HepG2 (cell line): ENCODE measurements around the gene ONECUT3. TPM values are rescaled to one million over a fixed set of nuclear protein-coding genes. Genes with fewer than 3 reads are reported as not detected.

ENCODE experiments used
- ATAC-seq: fragments of 200-7000 bp; cut with Tn5 transposase; 3 replicates; pipeline ENCODE4 v1.9.1; 2020; ENCODE audit warnings: mild to moderate bottlenecking, moderate library complexity
- BruUV-seq: library from RNA; stranded (reverse); fragments of 400-500 nt; replicated peaks from 2 replicates; lab custom pipeline; 2021; lab: Mats Ljungman, UMichigan
- CTCF ChIA-PET: fragments of 300-600 bp; formaldehyde crosslinking; extraction: SDS; loops from one replicate; lab custom pipeline; 2021; ENCODE audit warnings: low total read pairs, inconsistent platforms, low intra/inter-chr PET ratio; lab: Yijun Ruan, JAX
- POLR2A ChIA-PET: fragments of 350-600 bp; sonication (Branson Sonifier 250); formaldehyde crosslinking; loops from one replicate; lab custom pipeline; 2020; ENCODE audit warnings: antibody characterized with exemption, inconsistent platforms; lab: Yijun Ruan, JAX
- DNase-seq: peaks from one replicate; pipeline ENCODE4 v3.0.0-alpha.2; 2015; ENCODE audit warnings: low spot score
- FAIRE-seq: peaks from 3 replicates; lab custom pipeline; 2011; peaks lifted over from hg19 to GRCh38; lab: Jason Lieb, UNC
- H2AFZ ChIP-seq: one replicate; pipeline ENCODE4 v1.6.1; 2011; ENCODE audit warnings: low read length, inconsistent platforms
- H3K27ac ChIP-seq: fragments of 300-600 bp; 3 replicates; pipeline ENCODE4 v1.8.0; 2011; ENCODE audit warnings: mixed run types, mild to moderate bottlenecking, mixed read lengths, low read length, inconsistent platforms; ENCODE audit not compliant: insufficient read depth; ENCODE audit errors: extremely low read length
- H3K27me3 ChIP-seq, 2 experiments: fragments of 200-600 bp in 1 of 2; 2 replicates in 1 of 2; 3 replicates in 1 of 2; pipeline versions ENCODE4 v1.6.0 to v1.8.0; 2011; ENCODE audit warnings: low read length in 2 of 2, mild to moderate bottlenecking in 2 of 2, moderate library complexity in 2 of 2, inconsistent platforms in 1 of 2; ENCODE audit not compliant: insufficient read depth in 2 of 2, control insufficient read depth in 1 of 2
- H3K36me3 ChIP-seq, 2 experiments: fragments of 200-600 bp in 1 of 2; replicated peaks in 1 of 2; 2 replicates in 1 of 2; 3 replicates in 1 of 2; pipeline versions ENCODE4 v1.5.1 to v1.8.0; 2011; ENCODE audit warnings: low read length in 2 of 2, inconsistent platforms in 1 of 2; ENCODE audit not compliant: insufficient read depth in 2 of 2, control insufficient read depth in 1 of 2
- H3K4me1 ChIP-seq: 2 replicates; pipeline ENCODE4 v1.5.1; 2012; ENCODE audit warnings: low read length, inconsistent platforms; ENCODE audit not compliant: insufficient read depth
- H3K4me2 ChIP-seq: 2 replicates; pipeline ENCODE4 v1.6.0; 2011; ENCODE audit warnings: low read depth, low read length, inconsistent platforms
- H3K4me3 ChIP-seq, 3 experiments: fragments of 200-600 bp in 1 of 3; sonication (generic), shearing (Covaris generic) in 1 of 3; replicated peaks in 1 of 3; 2 replicates each; pipeline ENCODE4 v1.5.1; 2011 to 2016; ENCODE audit warnings: low read length in 3 of 3, inconsistent platforms in 2 of 3, low read depth in 2 of 3, mild to moderate bottlenecking in 2 of 3, control low read depth in 1 of 3, mixed read lengths in 1 of 3; ENCODE audit not compliant: insufficient read depth in 1 of 3
- H3K79me2 ChIP-seq: one replicate; pipeline ENCODE4 v1.6.1; 2011; ENCODE audit warnings: low read length, inconsistent platforms; ENCODE audit not compliant: insufficient read depth
- H3K9ac ChIP-seq: 2 replicates; pipeline ENCODE4 v1.6.0; 2011; ENCODE audit warnings: mild to moderate bottlenecking, low read depth, low read length, inconsistent platforms; ENCODE audit not compliant: insufficient read depth
- H3K9me3 ChIP-seq: 2 replicates; pipeline ENCODE4 v1.5.1; 2012; ENCODE audit warnings: mild to moderate bottlenecking, low read length
- H4K20me1 ChIP-seq: 2 replicates; pipeline ENCODE4 v1.6.0; 2011; ENCODE audit warnings: inconsistent platforms, mild to moderate bottlenecking, low read length, moderate library complexity; ENCODE audit not compliant: insufficient read depth
- EZH2 ChIP-seq: conservative IDR thresholded peaks from 2 replicates; pipeline ENCODE4 v1.6.1; 2012; ENCODE audit warnings: mild to moderate bottlenecking, low read depth, low read length, moderate library complexity
- ZNF562 ChIP-seq: sonication (generic); formaldehyde crosslinking; IDR thresholded peaks from 2 replicates; pipeline ENCODE4 v1.8.0; 2022; ENCODE audit warnings: missing genetic modification reagents, borderline replicate concordance
- ZNF768 ChIP-seq: sonication (generic); formaldehyde crosslinking; IDR thresholded peaks from 2 replicates; pipeline ENCODE4 v1.4.0; 2020; ENCODE audit warnings: missing genetic modification reagents
- ZNF782 ChIP-seq: sonication (generic); formaldehyde crosslinking; IDR thresholded peaks from 2 replicates; pipeline ENCODE4 v1.4.0; 2020; ENCODE audit warnings: missing genetic modification reagents, mild to moderate bottlenecking, borderline replicate concordance
- WGBS: methylation state at CpG from one replicate; pipeline ENCODE4 v1.1.6; 2017; ENCODE audit warnings: low lambda C conversion rate; 5-methylcytosine and 5-hydroxymethylcytosine counted together
- in situ Hi-C: cut with HindIII; loops from 2 replicates; pipeline ENCODE4 v1.10.0; 2017; ENCODE audit warnings: low pct_unique_long_range_greater_than_20kb; ENCODE audit not compliant: extremely low pct_ligation_motif_present
- intact Hi-C: fragments of 100-400 bp; cut with micrococcal nuclease; formaldehyde crosslinking; loops from one replicate; pipeline ENCODE4 v1.10.0; 2022; ENCODE audit not compliant: unreplicated experiment
- polyA plus RNA-seq, 8 experiments: library from polyadenylated mRNA; depleted of rRNA in 3 of 8; stranded (reverse) in 7 of 8; unstranded in 1 of 8; fragments of >200 nt; fragmentation: Illumina TruSeq in 4 of 8; extraction: Trizol in 4 of 8; gene quantifications; 2 replicates each; pipeline versions ENCODE4 v1.2.1 to v1.2.3, GENCODE V29; 2011 to 2016; ENCODE audit warnings: low read depth in 4 of 8, missing spikeins in 1 of 8, mixed read lengths in 1 of 8; ENCODE audit not compliant: insufficient read depth in 1 of 8
- total RNA-seq, 5 experiments: library from RNA; depleted of rRNA; stranded (reverse); fragments of >200 nt; fragmentation: Illumina TruSeq; extraction: Trizol; gene quantifications; 2 replicates each; pipeline ENCODE4 v1.2.3, GENCODE V29; 2016; ENCODE audit warnings: low read depth in 1 of 5

Gene ONECUT3
- total and polyA plus RNA-seq, 2 of the 13 experiments (the other 11 are each of a cell fraction or from before 2014, with no cell fraction given) = under 0.01 TPM; not detected in 1

GRCh38 chr19:1749373-1750342 lies 3.6 kb upstream of the ONECUT3 start:
- H3K79me2 ChIP-seq = no peaks in the 10 kb centered on the region
- no peak overlapping the region for H2AFZ ChIP-seq
- FAIRE-seq = no peak
- no peak overlapping the region for H3K27ac ChIP-seq
- ChIA-PET POLR2A (no interaction called here), CTCF (no interaction called here)
- H3K27me3 ChIP-seq = peaks cover 17 to 73% of the 10 kb centered on the region in 2 experiments
- no peak for DNase-seq
- no peaks in the 10 kb centered on the region for H3K36me3 ChIP-seq
- in situ Hi-C loops = no loop called here
- no peak overlapping the region for H3K4me3 ChIP-seq
- H3K9me3 ChIP-seq = no peaks in the 10 kb centered on the region
- TF ChIP-seq ZNF562 (CRISPR knock-in tag) (no peak), EZH2 (peak; percentile 73)
- ATAC-seq = no peak
- H3K4me1 ChIP-seq = 0 out of 2 replicates have a peak, but pooled peaks cover 12% of the 10 kb centered on the region
- 27% methylated on average over 35 of the region's 99 CpGs for WGBS
- no TSS peak for BruUV-seq
- H3K9ac ChIP-seq = no peak overlapping the region
- no peak overlapping the region for H3K4me2 ChIP-seq
- intact Hi-C loops = no loop called here
- no peaks in the 10 kb centered on the region; the same call in 1 of the 2 replicates for H4K20me1 ChIP-seq

GRCh38 chr19:1750343-1751021 lies 2.8 kb upstream of the ONECUT3 start:
- ATAC-seq (no peak), FAIRE-seq (no peak), DNase-seq (no peak)
- H3K79me2 ChIP-seq = no peaks in the 10 kb centered on the region
- H3K4me2 ChIP-seq = no peak overlapping the region
- peak; percentile 99 for TF ChIP-seq ZNF768 (CRISPR knock-in tag)
- TF ChIP-seq ZNF782 = no peak
- no peaks in the 10 kb centered on the region for H3K36me3 ChIP-seq
- no TSS peak for BruUV-seq
- 0 out of 2 replicates have a peak, but pooled peaks cover 6% of the 10 kb centered on the region for H3K4me1 ChIP-seq
- no peak overlapping the region for H3K4me3 ChIP-seq
- H3K27me3 ChIP-seq = peaks cover 13 to 73% of the 10 kb centered on the region in 2 experiments
- in situ Hi-C loops = no loop called here
- no peaks in the 10 kb centered on the region for H3K9me3 ChIP-seq
- ChIA-PET POLR2A (no interaction called here), CTCF (no interaction called here)
- no peaks in the 10 kb centered on the region; the same call in 1 of the 2 replicates for H4K20me1 ChIP-seq
- no peak overlapping the region for H3K27ac ChIP-seq
- H2AFZ ChIP-seq = no peak overlapping the region
- intact Hi-C loops = no loop called here
- no peak overlapping the region for H3K9ac ChIP-seq
- WGBS = 22% methylated on average over 9 of the region's 14 CpGs
